Left lobe of liver (tissue), 2 donors: ENCODE data around the gene ZDHHC21. TPM values are rescaled to one million over a fixed set of nuclear protein-coding genes. Genes with fewer than 3 reads are reported as not detected.

ENCODE experiments used
- ATAC-seq: fragments of 200-7000 bp; cut with Tn5 transposase; one replicate; pipeline ENCODE4 v1.9.1; 2020; ENCODE audit warnings: mild to moderate bottlenecking, moderate library complexity
- DNase-seq: peaks from one replicate; pipeline ENCODE4 v3.0.0-alpha.2; 2020; ENCODE audit warnings: low spot score
- total RNA-seq: library from RNA; stranded (reverse); gene quantifications from one replicate; pipeline ENCODE4 v1.2.1, GENCODE V29; 2021
- donor health status: DM: no; HTN: no; CAD: no; lungs with moderate emphysema.
- donor health status: DM: no; HTN: yes; CAD: no.

The ZDHHC21 gene
- total RNA-seq = 3.0 TPM

GRCh38 chr9:14693251-14693861, at the start of gene ZDHHC21:
Gene ZDHHC21 (minus strand): TSS chr9:14693432. CDS start chr9:14674340, 19,092 bp downstream.
- peak; percentile 79 for DNase-seq
- ATAC-seq = peak; percentile 97

DNA sequence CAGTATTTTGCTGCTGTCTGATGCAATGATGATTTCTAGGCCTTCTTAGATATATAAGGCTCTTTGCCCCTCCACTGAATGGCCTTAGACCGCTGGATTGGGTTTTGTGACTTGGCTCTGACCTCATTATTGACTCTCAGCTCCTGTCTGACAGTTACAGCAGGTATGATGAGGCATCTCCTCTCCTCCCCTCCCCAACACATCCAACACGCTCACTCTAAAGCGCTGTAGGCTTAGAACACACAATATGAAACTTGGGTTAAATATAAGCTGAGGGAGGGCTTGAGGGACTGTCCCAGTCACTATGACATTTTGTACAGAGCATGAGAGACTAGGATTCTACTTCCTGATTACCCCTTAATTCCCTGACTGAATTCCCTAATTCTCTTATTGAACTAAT, 48.1 kb upstream of the ZDHHC21 start:
- no peak for DNase-seq
- no peak for ATAC-seq

- DNase-seq (no peak), ATAC-seq (no peak)
Measured at GRCh38 chr9:14733133-14733532, 39.9 kb upstream of the ZDHHC21 start.

GRCh38 chr9:14731294-14731981, 38.2 kb upstream of the ZDHHC21 start:
- ATAC-seq = no peak
- no peak for DNase-seq

GRCh38 chr9:14730461-14730898, 37.2 kb upstream of the ZDHHC21 start:
- DNase-seq = no peak
- no peak for ATAC-seq

- no peak for DNase-seq
- ATAC-seq = no peak
Measured at GRCh38 chr9:14723301-14723700, 30.1 kb upstream of the ZDHHC21 start.

GRCh38 chr9:14722391-14723035, 29.3 kb upstream of the ZDHHC21 start, which contains the start of gene CER1:
Gene CER1 (minus strand): TSS chr9:14722733. CDS start chr9:14722672, 61 bp downstream.
- no peak for ATAC-seq

DNA sequence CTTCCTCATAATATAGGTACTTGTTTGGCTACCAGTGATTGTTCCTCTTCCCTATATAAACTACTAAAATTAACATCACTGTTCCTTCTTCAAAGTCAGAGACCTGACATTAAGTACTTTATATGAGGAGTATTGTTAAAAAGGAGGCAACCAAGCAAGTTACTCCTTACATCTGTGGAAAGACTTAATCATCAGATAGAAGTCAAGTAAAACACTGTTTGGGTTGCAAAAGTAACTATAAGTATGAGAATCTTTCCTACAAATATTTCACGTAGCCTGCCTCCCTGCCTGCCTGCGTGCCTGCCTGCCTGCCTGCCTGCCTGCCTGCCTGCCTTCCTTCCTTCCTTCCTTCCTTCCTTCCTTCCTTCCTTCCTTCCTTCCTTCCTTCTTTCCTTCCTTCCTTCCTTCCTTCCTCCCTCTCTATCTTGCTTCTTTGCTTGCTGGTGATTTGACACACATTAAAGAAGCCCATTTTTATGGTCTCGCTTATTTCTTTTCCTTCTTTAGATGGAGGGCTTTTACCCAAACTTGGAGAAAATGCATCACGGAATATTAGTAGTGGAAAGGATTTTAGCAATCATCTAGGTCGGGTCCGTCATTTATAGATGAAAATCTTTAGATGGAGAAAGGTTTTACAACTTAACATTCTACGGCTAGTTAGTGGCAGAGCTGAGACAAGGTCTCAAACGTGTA, 26.1 kb upstream of the ZDHHC21 start:
- no peak for ATAC-seq
- DNase-seq = no peak

More at GRCh38 chr9:14722391-14723035, 29.3 kb upstream of the ZDHHC21 start, which contains the start of gene CER1:
- no peak for DNase-seq

GRCh38 chr9:14715102-14715501, 21.9 kb upstream of the ZDHHC21 start:
- no peak for ATAC-seq
- no peak for DNase-seq

- ATAC-seq = no peak
- DNase-seq = no peak
Measured at GRCh38 chr9:14713187-14713767, 20.0 kb upstream of the ZDHHC21 start.

- ATAC-seq (no peak), DNase-seq (no peak)
Measured at GRCh38 chr9:14710804-14711203, 17.6 kb upstream of the ZDHHC21 start.

- no peak for ATAC-seq
- no peak for DNase-seq
Measured at GRCh38 chr9:14706530-14707140, 13.4 kb upstream of the ZDHHC21 start.

DNA sequence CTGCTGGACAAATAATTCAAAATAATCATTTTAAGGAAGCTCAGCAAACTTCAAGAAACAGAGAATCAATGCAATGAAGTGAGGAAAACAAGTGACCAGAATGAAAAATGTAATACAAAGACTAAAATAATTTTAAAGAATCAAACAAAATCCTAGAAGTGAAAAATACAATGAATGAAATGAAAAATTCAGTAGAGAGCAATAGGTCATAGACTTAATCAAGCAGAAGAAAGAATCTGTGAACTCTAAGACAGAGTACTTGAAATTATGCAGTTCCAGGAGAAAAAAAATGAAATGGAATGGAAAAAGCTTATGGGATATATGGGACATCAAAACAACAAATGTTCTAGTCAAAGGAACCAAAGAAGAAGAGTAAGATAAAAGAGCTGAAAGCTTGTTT, 11.8 kb upstream of the ZDHHC21 start:
- no peak for DNase-seq
- no peak for ATAC-seq

GRCh38 chr9:14704281-14704680, 11.0 kb upstream of the ZDHHC21 start:
- ATAC-seq (no peak), DNase-seq (no peak)

DNA sequence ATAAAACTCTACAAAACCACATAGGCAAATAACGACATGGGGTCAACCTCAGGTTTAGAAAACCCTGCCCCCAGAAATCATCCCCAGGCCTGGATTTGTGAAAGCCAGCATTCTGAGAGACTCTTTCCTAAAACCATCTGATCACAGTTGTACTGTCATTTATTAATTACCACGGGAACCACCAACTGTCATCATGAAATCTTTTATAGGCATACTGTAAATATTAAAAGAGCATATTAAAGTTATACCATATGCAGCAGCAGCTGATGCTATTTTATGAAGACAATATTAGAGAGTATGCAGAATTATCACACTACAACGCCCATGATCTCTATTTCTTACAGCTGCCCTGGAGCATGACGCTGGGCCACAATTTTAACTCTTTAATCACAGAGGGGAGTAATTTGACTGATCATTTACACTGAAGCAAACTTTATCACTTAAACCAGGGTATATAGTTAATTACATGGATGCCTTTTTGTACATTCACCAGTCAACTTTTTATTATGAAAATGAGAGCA, 9.0 kb upstream of the ZDHHC21 start:
- DNase-seq = no peak
- ATAC-seq = no peak

DNA sequence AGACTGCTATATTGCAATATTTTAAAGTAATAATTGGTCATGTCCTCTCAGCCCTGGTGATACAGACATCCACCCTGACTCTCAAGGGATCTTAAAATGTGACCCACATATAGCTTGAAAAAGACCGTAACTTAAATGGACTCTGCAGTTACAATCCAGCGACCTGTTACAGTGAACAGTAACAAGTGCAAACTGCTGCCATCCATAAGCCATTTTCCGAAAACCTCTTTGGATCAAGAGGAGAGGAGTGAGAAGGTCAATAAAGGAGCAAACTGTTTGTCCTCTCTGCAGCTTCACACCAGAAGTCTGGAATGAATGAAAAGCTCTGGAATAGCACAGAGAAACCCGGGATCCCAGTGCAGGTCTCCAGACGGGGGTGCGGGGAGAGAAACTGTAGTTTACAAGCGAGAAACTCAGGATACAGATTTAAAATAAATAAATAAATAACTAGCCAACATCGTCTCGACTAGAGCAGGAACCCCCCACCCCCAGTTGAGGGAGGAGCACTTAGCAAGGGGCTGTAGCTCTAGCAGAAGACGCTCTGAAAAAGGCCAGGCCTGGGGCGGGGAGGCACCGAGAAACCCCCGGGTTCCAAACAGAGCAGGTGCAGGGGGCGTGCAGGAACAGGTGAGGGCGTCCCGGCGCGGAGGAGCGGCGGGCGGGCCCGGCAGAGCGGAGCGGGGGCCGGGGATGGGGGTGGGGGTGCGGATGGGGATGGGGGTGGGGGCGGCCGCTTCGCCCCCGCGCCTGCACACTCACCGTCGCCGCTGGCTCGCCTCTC, 572 bp downstream of the ZDHHC21 start:
- ATAC-seq (peak; percentile 74), DNase-seq (no peak)

- DNase-seq (no peak), ATAC-seq (no peak)
Measured at GRCh38 chr9:14690948-14691730, 2.1 kb downstream of the ZDHHC21 start.

DNA sequence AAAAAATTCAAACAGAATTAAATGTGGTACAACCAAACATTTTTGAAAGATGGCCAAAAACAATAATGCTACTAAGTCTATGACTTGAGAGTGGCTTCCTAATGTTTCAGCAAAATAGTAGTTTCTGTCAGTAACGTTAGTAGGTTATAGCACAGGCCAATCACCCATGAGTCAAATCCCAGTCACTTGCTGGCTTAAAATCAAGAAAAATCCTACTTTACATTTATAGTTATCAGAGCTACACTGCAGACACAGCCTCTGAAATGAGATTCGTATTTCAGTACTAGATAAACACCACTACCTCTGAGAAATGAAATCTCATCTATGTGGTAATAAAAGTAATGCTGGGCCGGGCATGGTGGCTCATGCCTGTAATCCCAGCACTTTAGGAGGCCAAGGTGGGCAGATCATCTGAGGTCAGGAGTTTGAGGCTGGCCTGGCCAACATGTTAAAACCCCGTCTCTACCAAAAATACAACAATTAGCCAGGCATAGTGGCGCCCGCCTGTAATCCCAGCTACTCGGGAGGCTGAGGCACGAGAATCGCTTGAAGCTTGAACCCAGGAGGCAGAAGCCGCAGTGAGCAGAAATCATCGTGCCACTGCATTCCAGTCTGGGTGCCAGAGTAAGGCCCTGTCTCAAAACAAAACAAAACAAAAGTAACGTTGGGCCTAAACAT, 6.1 kb downstream of the ZDHHC21 start:
- ATAC-seq (no peak), DNase-seq (no peak)
